ENCODE results near the gene SDK1.

DNA sequence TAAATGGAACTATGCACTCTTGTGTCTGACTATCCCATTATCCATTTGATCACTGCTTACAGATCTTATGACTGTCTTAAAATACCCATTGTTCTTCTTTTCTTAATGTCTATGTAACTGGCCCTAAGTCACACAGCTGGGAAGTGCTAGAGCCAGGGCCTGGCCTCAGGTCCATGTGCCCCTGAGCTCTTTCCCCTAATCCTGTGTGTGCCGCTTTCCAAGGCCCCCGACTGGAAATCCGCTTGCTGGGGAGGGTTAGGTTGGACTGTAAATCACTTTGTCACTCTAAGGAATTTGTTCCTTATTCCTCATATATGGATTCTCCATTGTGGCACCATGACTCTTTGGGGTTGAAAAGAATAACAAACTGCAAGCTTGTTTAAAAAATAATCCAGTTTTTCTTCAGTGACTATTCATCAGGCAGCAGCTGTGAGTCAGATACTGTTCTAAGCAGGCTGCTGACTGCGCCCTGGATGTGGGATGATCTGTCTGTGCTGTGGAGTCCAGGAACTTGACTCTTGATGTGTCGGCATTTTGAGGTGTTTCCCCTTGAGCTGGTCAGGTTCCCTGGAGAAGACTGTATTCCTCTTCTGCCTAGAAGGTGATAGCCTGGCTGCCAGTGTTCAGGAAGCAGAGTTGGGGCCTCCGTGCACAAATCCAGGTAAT, 236.3 kb downstream of the SDK1 start:
- TF ChIP-seq, protein P1, sequence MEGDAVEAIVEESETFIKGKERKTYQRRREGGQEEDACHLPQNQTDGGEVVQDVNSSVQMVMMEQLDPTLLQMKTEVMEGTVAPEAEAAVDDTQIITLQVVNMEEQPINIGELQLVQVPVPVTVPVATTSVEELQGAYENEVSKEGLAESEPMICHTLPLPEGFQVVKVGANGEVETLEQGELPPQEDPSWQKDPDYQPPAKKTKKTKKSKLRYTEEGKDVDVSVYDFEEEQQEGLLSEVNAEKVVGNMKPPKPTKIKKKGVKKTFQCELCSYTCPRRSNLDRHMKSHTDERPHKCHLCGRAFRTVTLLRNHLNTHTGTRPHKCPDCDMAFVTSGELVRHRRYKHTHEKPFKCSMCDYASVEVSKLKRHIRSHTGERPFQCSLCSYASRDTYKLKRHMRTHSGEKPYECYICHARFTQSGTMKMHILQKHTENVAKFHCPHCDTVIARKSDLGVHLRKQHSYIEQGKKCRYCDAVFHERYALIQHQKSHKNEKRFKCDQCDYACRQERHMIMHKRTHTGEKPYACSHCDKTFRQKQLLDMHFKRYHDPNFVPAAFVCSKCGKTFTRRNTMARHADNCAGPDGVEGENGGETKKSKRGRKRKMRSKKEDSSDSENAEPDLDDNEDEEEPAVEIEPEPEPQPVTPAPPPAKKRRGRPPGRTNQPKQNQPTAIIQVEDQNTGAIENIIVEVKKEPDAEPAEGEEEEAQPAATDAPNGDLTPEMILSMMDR (conservative IDR thresholded peaks at IDR 0.05) = no peak
- no peak for TF ChIP-seq ZFX (IDR thresholded peaks at IDR 0.05)
